ENCODE results near the gene NCOA7.

- TF ChIP-seq CTCF (IDR thresholded peaks at IDR 0.05) = no peak
- TF ChIP-seq POLR2A (IDR thresholded peaks at IDR 0.05) = no peak
These were observed 34.4 kb downstream of the NCOA7 start for GRCh38 chr6:125824946-125825771.

All from thyroid gland (tissue), 4 donors.